Inferior parietal cortex (tissue), 1 donor: ENCODE measurements around the gene FAM168B.

Experiments used
- DNase-seq: peaks from one replicate; pipeline ENCODE4 v3.0.0-alpha.2; 2016; ENCODE audit errors: extremely low spot score

The FAM168B gene

GRCh38 chr2:131022731-131023130, 70.5 kb downstream of the FAM168B start:
- no peak for DNase-seq

GRCh38 chr2:131016826-131017741, 76.2 kb downstream of the FAM168B start:
- DNase-seq: no peak

- no peak for DNase-seq
These were observed 77.5 kb downstream of the FAM168B start for GRCh38 chr2:131015764-131016163.

- DNase-seq: no peak
These were observed 79.1 kb downstream of the FAM168B start for GRCh38 chr2:131014141-131014540.

- DNase-seq: no peak
These were observed 81.8 kb downstream of the FAM168B start for GRCh38 chr2:131011486-131011885.

- DNase-seq: no peak
These were observed 82.7 kb downstream of the FAM168B start for GRCh38 chr2:131010566-131010965.

GRCh38 chr2:131009713-131010475, 83.4 kb downstream of the FAM168B start:
- no peak for DNase-seq

GRCh38 chr2:131008967-131009366, 84.3 kb downstream of the FAM168B start:
- DNase-seq: no peak

GRCh38 chr2:131006561-131006960, 86.7 kb downstream of the FAM168B start:
- no peak for DNase-seq

- DNase-seq: no peak
These were observed 87.9 kb downstream of the FAM168B start for GRCh38 chr2:131005216-131005935.

- no peak for DNase-seq
These were observed 88.6 kb downstream of the FAM168B start for GRCh38 chr2:131004446-131005209.

GRCh38 chr2:130998561-130998960, 94.7 kb downstream of the FAM168B start:
- DNase-seq: no peak
